Measurements from ENCODE around the gene EFCAB11. TPM values are rescaled to one million over a fixed set of nuclear protein-coding genes. Genes with fewer than 3 reads are reported as not detected.

The EFCAB11 gene
- total RNA-seq, 1 experiment from 2014 or later: 15.5 TPM

DNA sequence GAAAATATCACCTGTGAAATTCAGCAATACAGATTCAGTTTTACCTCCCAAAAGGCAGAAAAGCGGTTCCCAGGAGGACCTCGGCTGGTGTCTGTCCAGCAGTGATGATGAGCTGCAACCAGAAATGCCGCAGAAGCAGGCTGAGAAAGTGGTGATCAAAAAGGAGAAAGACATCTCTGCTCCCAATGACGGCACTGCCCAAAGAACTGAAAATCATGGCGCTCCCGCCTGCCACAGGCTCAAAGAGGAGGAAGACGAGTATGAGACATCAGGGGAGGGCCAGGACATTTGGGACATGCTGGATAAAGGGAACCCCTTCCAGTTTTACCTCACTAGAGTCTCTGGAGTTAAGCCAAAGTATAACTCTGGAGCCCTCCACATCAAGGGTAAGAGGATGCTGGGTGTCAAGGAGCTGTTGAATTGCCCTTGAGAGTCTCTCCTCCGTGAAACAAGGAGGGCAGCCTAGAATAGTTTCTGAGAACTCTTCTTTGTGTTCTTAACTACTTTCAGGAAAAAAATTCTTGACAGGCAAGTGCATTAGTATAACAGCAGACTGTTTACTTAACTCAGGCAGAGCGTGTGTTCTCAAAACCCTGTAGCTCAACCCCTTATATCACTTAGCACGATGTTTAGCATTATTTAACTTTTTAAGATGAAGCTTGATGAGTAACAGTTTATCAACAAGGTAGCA, 8.9 kb upstream of the EFCAB11 start:
- H3K27ac Mint-ChIP-seq: no peak overlapping the region
- peaks cover 33% of the 10 kb centered on the region for H3K36me3 Mint-ChIP-seq
- POLR2A ChIA-PET: no interaction called here
- CTCF ChIA-PET: interaction anchor here (0.9 kb wide), 1 partner anchor 10 kb away, joined by 3 read pairs; no protein-coding TSS in a partner anchor
- H3K27me3 Mint-ChIP-seq (ENCODE audit: low read depth): no peaks in the 10 kb centered on the region
- DNase-seq (ENCODE audit: low spot score) (no peak), ATAC-seq (no peak)
- H3K9me3 Mint-ChIP-seq: no peaks in the 10 kb centered on the region
- H3K4me3 Mint-ChIP-seq: no peak overlapping the region
- peaks cover 28% of the 10 kb centered on the region for H3K4me1 Mint-ChIP-seq
- TF ChIP-seq, protein P1, sequence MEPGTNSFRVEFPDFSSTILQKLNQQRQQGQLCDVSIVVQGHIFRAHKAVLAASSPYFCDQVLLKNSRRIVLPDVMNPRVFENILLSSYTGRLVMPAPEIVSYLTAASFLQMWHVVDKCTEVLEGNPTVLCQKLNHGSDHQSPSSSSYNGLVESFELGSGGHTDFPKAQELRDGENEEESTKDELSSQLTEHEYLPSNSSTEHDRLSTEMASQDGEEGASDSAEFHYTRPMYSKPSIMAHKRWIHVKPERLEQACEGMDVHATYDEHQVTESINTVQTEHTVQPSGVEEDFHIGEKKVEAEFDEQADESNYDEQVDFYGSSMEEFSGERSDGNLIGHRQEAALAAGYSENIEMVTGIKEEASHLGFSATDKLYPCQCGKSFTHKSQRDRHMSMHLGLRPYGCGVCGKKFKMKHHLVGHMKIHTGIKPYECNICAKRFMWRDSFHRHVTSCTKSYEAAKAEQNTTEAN (CRISPR knock-in tag; IDR thresholded peaks at IDR 0.05): no peak
- TF ChIP-seq, protein P2, sequence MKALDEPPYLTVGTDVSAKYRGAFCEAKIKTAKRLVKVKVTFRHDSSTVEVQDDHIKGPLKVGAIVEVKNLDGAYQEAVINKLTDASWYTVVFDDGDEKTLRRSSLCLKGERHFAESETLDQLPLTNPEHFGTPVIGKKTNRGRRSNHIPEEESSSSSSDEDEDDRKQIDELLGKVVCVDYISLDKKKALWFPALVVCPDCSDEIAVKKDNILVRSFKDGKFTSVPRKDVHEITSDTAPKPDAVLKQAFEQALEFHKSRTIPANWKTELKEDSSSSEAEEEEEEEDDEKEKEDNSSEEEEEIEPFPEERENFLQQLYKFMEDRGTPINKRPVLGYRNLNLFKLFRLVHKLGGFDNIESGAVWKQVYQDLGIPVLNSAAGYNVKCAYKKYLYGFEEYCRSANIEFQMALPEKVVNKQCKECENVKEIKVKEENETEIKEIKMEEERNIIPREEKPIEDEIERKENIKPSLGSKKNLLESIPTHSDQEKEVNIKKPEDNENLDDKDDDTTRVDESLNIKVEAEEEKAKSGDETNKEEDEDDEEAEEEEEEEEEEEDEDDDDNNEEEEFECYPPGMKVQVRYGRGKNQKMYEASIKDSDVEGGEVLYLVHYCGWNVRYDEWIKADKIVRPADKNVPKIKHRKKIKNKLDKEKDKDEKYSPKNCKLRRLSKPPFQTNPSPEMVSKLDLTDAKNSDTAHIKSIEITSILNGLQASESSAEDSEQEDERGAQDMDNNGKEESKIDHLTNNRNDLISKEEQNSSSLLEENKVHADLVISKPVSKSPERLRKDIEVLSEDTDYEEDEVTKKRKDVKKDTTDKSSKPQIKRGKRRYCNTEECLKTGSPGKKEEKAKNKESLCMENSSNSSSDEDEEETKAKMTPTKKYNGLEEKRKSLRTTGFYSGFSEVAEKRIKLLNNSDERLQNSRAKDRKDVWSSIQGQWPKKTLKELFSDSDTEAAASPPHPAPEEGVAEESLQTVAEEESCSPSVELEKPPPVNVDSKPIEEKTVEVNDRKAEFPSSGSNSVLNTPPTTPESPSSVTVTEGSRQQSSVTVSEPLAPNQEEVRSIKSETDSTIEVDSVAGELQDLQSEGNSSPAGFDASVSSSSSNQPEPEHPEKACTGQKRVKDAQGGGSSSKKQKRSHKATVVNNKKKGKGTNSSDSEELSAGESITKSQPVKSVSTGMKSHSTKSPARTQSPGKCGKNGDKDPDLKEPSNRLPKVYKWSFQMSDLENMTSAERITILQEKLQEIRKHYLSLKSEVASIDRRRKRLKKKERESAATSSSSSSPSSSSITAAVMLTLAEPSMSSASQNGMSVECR (CRISPR knock-in tag; IDR thresholded peaks at IDR 0.05; ENCODE audit: borderline replicate concordance): no peak

DNA sequence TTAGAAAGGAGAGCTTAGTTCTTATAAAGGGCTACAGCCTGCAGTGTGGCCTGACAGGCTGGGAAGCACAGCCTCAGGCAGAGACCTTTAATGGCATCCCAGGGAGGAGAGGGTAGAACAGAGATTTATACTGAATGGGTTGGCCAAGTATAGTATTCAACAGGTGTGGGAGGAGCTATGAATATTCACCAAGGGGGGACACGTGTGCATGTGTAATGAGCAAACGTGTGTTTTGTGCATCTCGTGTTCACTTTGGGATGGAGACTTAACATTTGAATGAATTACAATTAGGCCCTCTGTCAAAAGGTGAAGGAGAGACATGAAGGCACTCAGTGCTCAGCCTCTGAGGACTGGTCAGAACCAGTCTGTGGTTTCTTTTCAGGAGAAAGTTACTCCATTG, 6.4 kb upstream of the EFCAB11 start:
- ATAC-seq: peak; percentile 56
- Mint-ChIP-seq H3K9me3 (no peaks in the 10 kb centered on the region), H3K4me3 (no peak overlapping the region), H3K27me3 (ENCODE audit: low read depth) (no peaks in the 10 kb centered on the region), H3K27ac (no peak overlapping the region), H3K36me3 (peaks cover 19% of the 10 kb centered on the region), H3K4me1 (peaks cover 47% of the 10 kb centered on the region)
- DNase-seq (ENCODE audit: low spot score): no peak
- POLR2A ChIA-PET: no interaction called here
- CTCF ChIA-PET: interaction anchor here (0.8 to 2.8 kb wide), 3 partner anchors 12 to 22 kb away, joined by 7 to 13 read pairs (median 11); no protein-coding TSS in a partner anchor
- TF ChIP-seq, protein P3, sequence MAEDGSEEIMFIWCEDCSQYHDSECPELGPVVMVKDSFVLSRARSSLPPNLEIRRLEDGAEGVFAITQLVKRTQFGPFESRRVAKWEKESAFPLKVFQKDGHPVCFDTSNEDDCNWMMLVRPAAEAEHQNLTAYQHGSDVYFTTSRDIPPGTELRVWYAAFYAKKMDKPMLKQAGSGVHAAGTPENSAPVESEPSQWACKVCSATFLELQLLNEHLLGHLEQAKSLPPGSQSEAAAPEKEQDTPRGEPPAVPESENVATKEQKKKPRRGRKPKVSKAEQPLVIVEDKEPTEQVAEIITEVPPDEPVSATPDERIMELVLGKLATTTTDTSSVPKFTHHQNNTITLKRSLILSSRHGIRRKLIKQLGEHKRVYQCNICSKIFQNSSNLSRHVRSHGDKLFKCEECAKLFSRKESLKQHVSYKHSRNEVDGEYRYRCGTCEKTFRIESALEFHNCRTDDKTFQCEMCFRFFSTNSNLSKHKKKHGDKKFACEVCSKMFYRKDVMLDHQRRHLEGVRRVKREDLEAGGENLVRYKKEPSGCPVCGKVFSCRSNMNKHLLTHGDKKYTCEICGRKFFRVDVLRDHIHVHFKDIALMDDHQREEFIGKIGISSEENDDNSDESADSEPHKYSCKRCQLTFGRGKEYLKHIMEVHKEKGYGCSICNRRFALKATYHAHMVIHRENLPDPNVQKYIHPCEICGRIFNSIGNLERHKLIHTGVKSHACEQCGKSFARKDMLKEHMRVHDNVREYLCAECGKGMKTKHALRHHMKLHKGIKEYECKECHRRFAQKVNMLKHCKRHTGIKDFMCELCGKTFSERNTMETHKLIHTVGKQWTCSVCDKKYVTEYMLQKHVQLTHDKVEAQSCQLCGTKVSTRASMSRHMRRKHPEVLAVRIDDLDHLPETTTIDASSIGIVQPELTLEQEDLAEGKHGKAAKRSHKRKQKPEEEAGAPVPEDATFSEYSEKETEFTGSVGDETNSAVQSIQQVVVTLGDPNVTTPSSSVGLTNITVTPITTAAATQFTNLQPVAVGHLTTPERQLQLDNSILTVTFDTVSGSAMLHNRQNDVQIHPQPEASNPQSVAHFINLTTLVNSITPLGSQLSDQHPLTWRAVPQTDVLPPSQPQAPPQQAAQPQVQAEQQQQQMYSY (CRISPR knock-in tag; IDR thresholded peaks at IDR 0.05): no peak
- TF ChIP-seq NFE2L1 (CRISPR knock-in tag; IDR thresholded peaks at IDR 0.05) (no peak), NR3C1 (CRISPR knock-in tag; conservative IDR thresholded peaks at IDR 0.05; ENCODE audit: low read depth) (no peak), CREB1 (CRISPR knock-in tag; IDR thresholded peaks at IDR 0.05) (no peak), EMX1 (CRISPR knock-in tag; IDR thresholded peaks at IDR 0.05) (no peak), ETV6 (CRISPR knock-in tag; IDR thresholded peaks at IDR 0.05) (no peak), FOXJ3 (CRISPR knock-in tag; IDR thresholded peaks at IDR 0.05; ENCODE audit: borderline replicate concordance) (no peak), ZNF416 (CRISPR knock-in tag; IDR thresholded peaks at IDR 0.05) (no peak), TCF7 (CRISPR knock-in tag; IDR thresholded peaks at IDR 0.05; ENCODE audit: low read depth) (no peak), SP1 (CRISPR knock-in tag; conservative IDR thresholded peaks at IDR 0.05) (no peak), HMGA2 (CRISPR knock-in tag; IDR thresholded peaks at IDR 0.05) (no peak)
- TF ChIP-seq, protein P4, sequence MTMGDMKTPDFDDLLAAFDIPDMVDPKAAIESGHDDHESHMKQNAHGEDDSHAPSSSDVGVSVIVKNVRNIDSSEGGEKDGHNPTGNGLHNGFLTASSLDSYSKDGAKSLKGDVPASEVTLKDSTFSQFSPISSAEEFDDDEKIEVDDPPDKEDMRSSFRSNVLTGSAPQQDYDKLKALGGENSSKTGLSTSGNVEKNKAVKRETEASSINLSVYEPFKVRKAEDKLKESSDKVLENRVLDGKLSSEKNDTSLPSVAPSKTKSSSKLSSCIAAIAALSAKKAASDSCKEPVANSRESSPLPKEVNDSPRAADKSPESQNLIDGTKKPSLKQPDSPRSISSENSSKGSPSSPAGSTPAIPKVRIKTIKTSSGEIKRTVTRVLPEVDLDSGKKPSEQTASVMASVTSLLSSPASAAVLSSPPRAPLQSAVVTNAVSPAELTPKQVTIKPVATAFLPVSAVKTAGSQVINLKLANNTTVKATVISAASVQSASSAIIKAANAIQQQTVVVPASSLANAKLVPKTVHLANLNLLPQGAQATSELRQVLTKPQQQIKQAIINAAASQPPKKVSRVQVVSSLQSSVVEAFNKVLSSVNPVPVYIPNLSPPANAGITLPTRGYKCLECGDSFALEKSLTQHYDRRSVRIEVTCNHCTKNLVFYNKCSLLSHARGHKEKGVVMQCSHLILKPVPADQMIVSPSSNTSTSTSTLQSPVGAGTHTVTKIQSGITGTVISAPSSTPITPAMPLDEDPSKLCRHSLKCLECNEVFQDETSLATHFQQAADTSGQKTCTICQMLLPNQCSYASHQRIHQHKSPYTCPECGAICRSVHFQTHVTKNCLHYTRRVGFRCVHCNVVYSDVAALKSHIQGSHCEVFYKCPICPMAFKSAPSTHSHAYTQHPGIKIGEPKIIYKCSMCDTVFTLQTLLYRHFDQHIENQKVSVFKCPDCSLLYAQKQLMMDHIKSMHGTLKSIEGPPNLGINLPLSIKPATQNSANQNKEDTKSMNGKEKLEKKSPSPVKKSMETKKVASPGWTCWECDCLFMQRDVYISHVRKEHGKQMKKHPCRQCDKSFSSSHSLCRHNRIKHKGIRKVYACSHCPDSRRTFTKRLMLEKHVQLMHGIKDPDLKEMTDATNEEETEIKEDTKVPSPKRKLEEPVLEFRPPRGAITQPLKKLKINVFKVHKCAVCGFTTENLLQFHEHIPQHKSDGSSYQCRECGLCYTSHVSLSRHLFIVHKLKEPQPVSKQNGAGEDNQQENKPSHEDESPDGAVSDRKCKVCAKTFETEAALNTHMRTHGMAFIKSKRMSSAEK (CRISPR knock-in tag; IDR thresholded peaks at IDR 0.05; ENCODE audit: borderline replicate concordance): no peak
- TF ChIP-seq, protein P5, sequence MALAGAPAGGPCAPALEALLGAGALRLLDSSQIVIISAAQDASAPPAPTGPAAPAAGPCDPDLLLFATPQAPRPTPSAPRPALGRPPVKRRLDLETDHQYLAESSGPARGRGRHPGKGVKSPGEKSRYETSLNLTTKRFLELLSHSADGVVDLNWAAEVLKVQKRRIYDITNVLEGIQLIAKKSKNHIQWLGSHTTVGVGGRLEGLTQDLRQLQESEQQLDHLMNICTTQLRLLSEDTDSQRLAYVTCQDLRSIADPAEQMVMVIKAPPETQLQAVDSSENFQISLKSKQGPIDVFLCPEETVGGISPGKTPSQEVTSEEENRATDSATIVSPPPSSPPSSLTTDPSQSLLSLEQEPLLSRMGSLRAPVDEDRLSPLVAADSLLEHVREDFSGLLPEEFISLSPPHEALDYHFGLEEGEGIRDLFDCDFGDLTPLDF (CRISPR knock-in tag; IDR thresholded peaks at IDR 0.05): no peak
